GM19395 (cell line): Measurements from ENCODE around the gene IL36RN.

Source experiments
- ATAC-seq: cut with Tn5 transposase; IDR thresholded peaks from one replicate; pipeline ENCODE4 v1.9.1; 2021; ENCODE audit warnings: mild to moderate bottlenecking, moderate library complexity; ENCODE audit not compliant: unreplicated experiment

IL36RN gene

GRCh38 chr2:113046465-113046864 lies 12.5 kb upstream of the IL36RN start:
- no peak for ATAC-seq

GRCh38 chr2:113050921-113051895 lies 7.8 kb upstream of the IL36RN start:
- ATAC-seq = no peak

GRCh38 chr2:113052396-113052917 lies 6.5 kb upstream of the IL36RN start, which contains the start of gene IL36B:
Gene IL36B (minus strand): TSS chr2:113052867.
- no peak for ATAC-seq

GRCh38 chr2:113053666-113054065 lies 5.3 kb upstream of the IL36RN start:
- no peak for ATAC-seq

GRCh38 chr2:113054066-113054465 lies 4.9 kb upstream of the IL36RN start:
- ATAC-seq = no peak

GRCh38 chr2:113056521-113056920 lies 2.5 kb upstream of the IL36RN start:
- no peak for ATAC-seq

- no peak for ATAC-seq
Measured at GRCh38 chr2:113057117-113057516, 1.9 kb upstream of the IL36RN start.

- no peak for ATAC-seq
Measured at GRCh38 chr2:113058411-113058994, 495 bp upstream of the IL36RN start.

- ATAC-seq = no peak
Measured at GRCh38 chr2:113060396-113060795, 1.4 kb downstream of the IL36RN start.

- ATAC-seq = no peak
Measured at GRCh38 chr2:113060796-113061195, 1.8 kb downstream of the IL36RN start.

- ATAC-seq = no peak
Measured at GRCh38 chr2:113061241-113061640, 2.2 kb downstream of the IL36RN start.

- ATAC-seq = no peak
Measured at GRCh38 chr2:113061896-113062770, 3.1 kb downstream of the IL36RN start.

- ATAC-seq = no peak
Measured at GRCh38 chr2:113064281-113064680, 5.3 kb downstream of the IL36RN start.

- ATAC-seq = no peak
Measured at GRCh38 chr2:113064898-113065297, 5.9 kb downstream of the IL36RN start.

GRCh38 chr2:113067681-113068080 lies 8.7 kb downstream of the IL36RN start, which contains the start of gene IL1F10:
Gene IL1F10 (plus strand): TSS chr2:113067970. CDS start chr2:113072739, 4,769 bp downstream.
- no peak for ATAC-seq

GRCh38 chr2:113068249-113068648 lies 9.3 kb downstream of the IL36RN start:
- ATAC-seq = no peak

- no peak for ATAC-seq
Measured at GRCh38 chr2:113068706-113069485, 9.9 kb downstream of the IL36RN start.

GRCh38 chr2:113069676-113070605 lies 10.9 kb downstream of the IL36RN start:
- ATAC-seq = no peak

GRCh38 chr2:113070606-113070975 lies 11.6 kb downstream of the IL36RN start:
- no peak for ATAC-seq
